Gastroesophageal sphincter (tissue), 3 donors: ENCODE results near the gene NPHP3.

Experiments used
- CTCF ChIP-seq, 4 experiments: fragments of 200-600 bp in 2 of 4; fragments of 450-650 bp in 2 of 4; sonication (generic) in 1 of 4; IDR thresholded peaks; one replicate each; pipeline ENCODE4 v1.5.1; 2017 to 2019; ENCODE audit warnings: antibody characterized with exemption in 4 of 4, mild to moderate bottlenecking in 2 of 4, moderate library complexity in 2 of 4
- POLR2A ChIP-seq, 2 donors: fragments of 450-650 bp; IDR thresholded peaks; one replicate each; pipeline ENCODE4 v1.6.1; 2017; ENCODE audit warnings: antibody characterized with exemption in 2 of 2, mild to moderate bottlenecking in 2 of 2, moderate library complexity in 1 of 2

- TF ChIP-seq CTCF (IDR thresholded peaks at IDR 0.05) = no peak
- no peak for TF ChIP-seq POLR2A (IDR thresholded peaks at IDR 0.05)
Measured at GRCh38 chr3:132638706-132639105, 83.5 kb downstream of the NPHP3 start.
